Neural progenitor cell (in vitro differentiated cells): ENCODE data around the gene SLC35D2. TPM values are rescaled to one million over a fixed set of nuclear protein-coding genes. Genes with fewer than 3 reads are reported as not detected.

ENCODE experiments used
- DNase-seq: peaks from one replicate; pipeline ENCODE4 v3.0.0-alpha.2; 2016; ENCODE audit warnings: low spot score
- H2AFZ ChIP-seq: fragments of 200-600 bp; sonication (generic); replicated peaks from 2 replicates; pipeline ENCODE4 v1.6.1; 2016; ENCODE audit warnings: antibody characterized with exemption
- H3F3A ChIP-seq: fragments of 200-600 bp; sonication (generic); 2 replicates; pipeline ENCODE4 v1.6.1; 2016; ENCODE audit warnings: antibody characterized with exemption, low read depth
- H3K27ac ChIP-seq: fragments of 200-600 bp; sonication (generic); 2 replicates; pipeline ENCODE4 v1.5.1; 2016; ENCODE audit warnings: mild to moderate bottlenecking
- H3K27me3 ChIP-seq: fragments of 200-600 bp; sonication (generic); 2 replicates; pipeline ENCODE4 v1.6.1; 2016; ENCODE audit warnings: mild to moderate bottlenecking, moderate library complexity
- H3K36me3 ChIP-seq: fragments of 200-600 bp; sonication (generic); 2 replicates; pipeline ENCODE4 v1.5.1; 2016
- H3K4me1 ChIP-seq: fragments of 200-600 bp; sonication (generic); 2 replicates; pipeline ENCODE4 v1.6.1; 2016; ENCODE audit warnings: mixed run types
- H3K4me2 ChIP-seq: fragments of 200-600 bp; sonication (generic); 2 replicates; pipeline ENCODE4 v1.6.1; 2016
- H3K4me3 ChIP-seq: fragments of 200-600 bp; sonication (generic); 2 replicates; pipeline ENCODE4 v1.5.1; 2016
- H3K79me2 ChIP-seq: fragments of 200-600 bp; sonication (generic); 2 replicates; pipeline ENCODE4 v1.6.1; 2016; ENCODE audit warnings: low read depth
- H3K9ac ChIP-seq: fragments of 200-600 bp; sonication (generic); 2 replicates; pipeline ENCODE4 v1.6.1; 2016
- H3K9me3 ChIP-seq: fragments of 200-600 bp; sonication (generic); 2 replicates; pipeline ENCODE4 v1.5.1; 2016; ENCODE audit warnings: low read depth
- H4K20me1 ChIP-seq: fragments of 200-600 bp; sonication (generic); 2 replicates; pipeline ENCODE4 v1.6.1; 2016; ENCODE audit warnings: low read depth
- H3K27ac Mint-ChIP-seq: 3 replicates; pipeline ENCODE4 v1.8.0; 2021; ENCODE audit warnings: mixed read lengths
- H3K27me3 Mint-ChIP-seq: 2 replicates; pipeline ENCODE4 v1.8.0; 2022; ENCODE audit warnings: low read depth, mild to moderate bottlenecking, inconsistent platforms, moderate library complexity, mixed read lengths; ENCODE audit not compliant: insufficient read depth
- H3K36me3 Mint-ChIP-seq: 3 replicates; pipeline ENCODE4 v1.8.0; 2021; ENCODE audit warnings: mixed read lengths
- H3K4me1 Mint-ChIP-seq: 3 replicates; pipeline ENCODE4 v1.8.0; 2021; ENCODE audit warnings: mixed read lengths
- H3K4me3 Mint-ChIP-seq: 3 replicates; pipeline ENCODE4 v1.8.0; 2021; ENCODE audit warnings: mild to moderate bottlenecking, moderate library complexity, mixed read lengths
- H3K9me3 Mint-ChIP-seq: 3 replicates; pipeline ENCODE4 v1.8.0; 2020; ENCODE audit warnings: mixed read lengths
- CTCF ChIP-seq: fragments of 200-600 bp; sonication (generic); IDR thresholded peaks from 2 replicates; pipeline ENCODE4 v1.5.1; 2017; ENCODE audit warnings: antibody characterized with exemption, mild to moderate bottlenecking
- EZH2 ChIP-seq: fragments of 200-600 bp; sonication (generic); IDR thresholded peaks from 2 replicates; pipeline ENCODE4 v1.6.1; 2017; ENCODE audit warnings: antibody characterized with exemption, mild to moderate bottlenecking, moderate library complexity
- EZH2phosphoT487 ChIP-seq: fragments of 200-600 bp; sonication (generic); IDR thresholded peaks from 2 replicates; pipeline ENCODE4 v1.6.1; 2017; ENCODE audit warnings: antibody characterized with exemption
- total RNA-seq: library from RNA; depleted of rRNA; stranded (reverse); fragments of >200 nt; gene quantifications from 2 replicates; pipeline ENCODE4 v1.2.3, GENCODE V29; 2015; ENCODE audit warnings: low replicate concordance

SLC35D2 gene
- total RNA-seq, 1 donor from 2014 or later, result 30.1 TPM

- Histone ChIP-seq H3K79me2 (peaks cover 21% of the 10 kb centered on the region), H3K36me3 (peaks cover 8% of the 10 kb centered on the region), H3K4me2 (no peak overlapping the region), H3K4me1 (peaks cover 23% of the 10 kb centered on the region), H3K27me3 (no peaks in the 10 kb centered on the region), H3F3A (peaks cover 12% of the 10 kb centered on the region), H2AFZ (no peak overlapping the region), H3K9ac (no peak overlapping the region), H4K20me1 (peaks cover 20% of the 10 kb centered on the region), H3K9me3 (no peaks in the 10 kb centered on the region), H3K4me3 (no peak overlapping the region), H3K27ac (no peak overlapping the region)
- no peaks in the 10 kb centered on the region for H3K9me3 Mint-ChIP-seq
- no peaks in the 10 kb centered on the region for H3K27me3 Mint-ChIP-seq
- no peak for TF ChIP-seq CTCF
- no peak for TF ChIP-seq EZH2
- no peak for TF ChIP-seq EZH2phosphoT487
- no peak overlapping the region for H3K27ac Mint-ChIP-seq
- H3K4me3 Mint-ChIP-seq, result no peak overlapping the region
- no peak for DNase-seq
- peaks cover 12% of the 10 kb centered on the region for H3K4me1 Mint-ChIP-seq
- peaks cover 16% of the 10 kb centered on the region for H3K36me3 Mint-ChIP-seq
These were observed 8.8 kb upstream of the SLC35D2 start for GRCh38 chr9:96392263-96392662.

DNA sequence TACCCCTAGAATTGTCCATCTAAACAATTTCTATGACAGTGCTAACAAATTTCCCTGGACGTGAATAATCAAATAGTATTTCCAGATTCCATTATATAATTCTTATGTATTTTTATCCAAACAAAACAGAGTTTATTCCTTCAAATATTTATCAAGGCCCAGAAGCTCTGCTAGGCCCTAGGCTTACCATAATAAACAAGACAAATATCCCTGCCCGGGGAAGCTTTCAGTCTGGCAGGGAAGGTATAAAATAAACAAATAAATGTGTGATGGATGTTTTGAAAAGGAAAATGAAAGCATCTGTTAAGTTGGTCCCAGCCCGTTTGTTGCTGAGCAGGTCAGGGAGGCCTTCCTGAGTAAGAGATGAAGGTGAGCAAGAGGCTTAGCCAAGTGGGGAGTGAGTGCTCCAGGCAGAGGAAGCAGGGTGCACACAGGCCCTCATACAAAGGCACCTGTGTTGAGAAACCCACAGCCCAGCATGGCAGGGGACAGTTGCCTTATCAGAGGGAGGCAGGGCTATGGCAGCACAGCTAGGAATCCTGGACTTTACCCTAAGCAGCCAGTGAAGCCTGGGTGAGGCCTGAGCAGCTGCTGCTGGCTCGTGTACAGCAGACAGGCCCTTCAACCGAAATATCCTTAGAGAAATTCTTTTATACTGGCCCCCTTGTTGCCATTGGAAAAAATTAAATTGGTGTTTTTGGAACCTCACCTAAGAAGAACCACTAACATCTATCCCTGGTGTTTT, 7.7 kb upstream of the SLC35D2 start:
- H3K4me2 ChIP-seq, result no peak overlapping the region
- H3K4me1 ChIP-seq, result peaks cover 17% of the 10 kb centered on the region
- no peak overlapping the region for H2AFZ ChIP-seq
- Mint-ChIP-seq H3K27ac (no peak overlapping the region), H3K36me3 (peaks cover 17% of the 10 kb centered on the region), H3K9me3 (no peaks in the 10 kb centered on the region), H3K4me1 (peaks cover 12% of the 10 kb centered on the region), H3K27me3 (no peaks in the 10 kb centered on the region), H3K4me3 (no peak overlapping the region)
- no peak overlapping the region for H3K9ac ChIP-seq
- no peak overlapping the region for H3K4me3 ChIP-seq
- peaks cover 20% of the 10 kb centered on the region for H4K20me1 ChIP-seq
- H3K27ac ChIP-seq, result peak overlapping the region; percentile 29
- DNase-seq, result no peak
- no peak for TF ChIP-seq EZH2
- TF ChIP-seq CTCF, result no peak
- no peak for TF ChIP-seq EZH2phosphoT487
- peaks cover 15% of the 10 kb centered on the region for H3K79me2 ChIP-seq
- no peaks in the 10 kb centered on the region for H3K9me3 ChIP-seq
- no peaks in the 10 kb centered on the region for H3K27me3 ChIP-seq
- peaks cover 13% of the 10 kb centered on the region for H3F3A ChIP-seq
- H3K36me3 ChIP-seq, result peaks cover 8% of the 10 kb centered on the region

DNA sequence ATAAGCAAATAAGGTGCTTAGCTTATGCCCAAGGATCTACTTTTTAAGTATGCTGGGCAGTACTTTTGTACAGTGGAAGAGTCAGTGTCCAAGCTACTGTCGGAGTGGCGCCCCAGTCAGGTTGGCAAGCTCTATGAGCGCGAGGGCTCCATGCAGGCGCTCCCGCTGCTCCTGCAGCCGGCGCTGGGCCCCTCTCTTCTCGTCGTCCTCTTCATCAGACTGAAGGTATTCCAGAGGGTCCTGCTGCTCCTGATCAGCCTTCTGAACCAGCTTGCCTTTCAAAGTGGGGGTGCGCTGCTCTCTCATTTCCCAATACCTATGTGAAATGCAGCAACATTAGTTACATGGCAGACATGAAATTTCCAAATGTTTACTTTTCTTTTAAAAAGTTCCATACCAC, 4.6 kb upstream of the SLC35D2 start:
- H3K4me1 Mint-ChIP-seq, result peaks cover 5% of the 10 kb centered on the region
- peaks cover 26% of the 10 kb centered on the region for H3F3A ChIP-seq
- H3K9me3 ChIP-seq, result no peaks in the 10 kb centered on the region
- H3K36me3 Mint-ChIP-seq, result peaks cover 19% of the 10 kb centered on the region
- no peak overlapping the region for H3K27ac Mint-ChIP-seq
- no peaks in the 10 kb centered on the region for H4K20me1 ChIP-seq
- no peak overlapping the region for H3K9ac ChIP-seq
- no peak overlapping the region for H3K4me2 ChIP-seq
- H3K27ac ChIP-seq, result no peak overlapping the region
- no peak overlapping the region for H3K4me3 Mint-ChIP-seq
- H3K79me2 ChIP-seq, result no peaks in the 10 kb centered on the region
- no peak overlapping the region for H2AFZ ChIP-seq
- no peak for DNase-seq
- H3K27me3 ChIP-seq, result no peaks in the 10 kb centered on the region
- H3K4me3 ChIP-seq, result no peak overlapping the region
- H3K9me3 Mint-ChIP-seq, result no peaks in the 10 kb centered on the region
- H3K4me1 ChIP-seq, result no peaks in the 10 kb centered on the region
- H3K27me3 Mint-ChIP-seq, result peaks cover 2% of the 10 kb centered on the region
- H3K36me3 ChIP-seq, result no peaks in the 10 kb centered on the region
- TF ChIP-seq CTCF, result no peak
- no peak for TF ChIP-seq EZH2
- TF ChIP-seq EZH2phosphoT487, result no peak
